CD14-positive monocyte (primary cell): ENCODE measurements around the gene MYOM1. TPM values are rescaled to one million over a fixed set of nuclear protein-coding genes. Genes with fewer than 3 reads are reported as not detected.

Experiments used
- DNase-seq, 3 donors: peaks; one replicate each; pipeline ENCODE4 v3.0.0-alpha.2; 2011 to 2022
- H2AFZ ChIP-seq: 2 replicates; pipeline ENCODE4 v1.6.0; 2012; ENCODE audit warnings: mild to moderate bottlenecking, low read depth, low read length, inconsistent platforms; ENCODE audit not compliant: insufficient read depth, poor library complexity, severe bottlenecking
- H3K27ac ChIP-seq, 2 donors: 1 replicate in 1 of 2; 2 replicates in 1 of 2; pipeline ENCODE4 v1.5.1; 2012 to 2013; ENCODE audit warnings: low read length in 2 of 2, control low read depth in 1 of 2, inconsistent platforms in 1 of 2, low read depth in 1 of 2, mild to moderate bottlenecking in 1 of 2
- H3K27me3 ChIP-seq, 2 donors: one replicate each; pipeline versions ENCODE4 v1.6.0 to v1.6.1; 2011 to 2013; ENCODE audit warnings: low read length in 2 of 2; ENCODE audit not compliant: control insufficient read depth in 2 of 2, insufficient read depth in 2 of 2
- H3K36me3 ChIP-seq, 2 donors: replicated peaks in 1 of 2; 1 replicate in 1 of 2; 2 replicates in 1 of 2; pipeline versions ENCODE4 v1.5.1 to v1.6.1; 2012 to 2013; ENCODE audit warnings: low read length in 2 of 2, control low read depth in 1 of 2, inconsistent platforms in 1 of 2, mild to moderate bottlenecking in 1 of 2; ENCODE audit not compliant: insufficient read depth in 2 of 2, control insufficient read depth in 1 of 2
- H3K4me1 ChIP-seq, 2 donors: 1 replicate in 1 of 2; 2 replicates in 1 of 2; pipeline versions ENCODE4 v1.5.1 to v1.6.1; 2012 to 2013; ENCODE audit warnings: low read length in 2 of 2, control low read depth in 1 of 2, inconsistent platforms in 1 of 2, mild to moderate bottlenecking in 1 of 2, moderate library complexity in 1 of 2; ENCODE audit not compliant: insufficient read depth in 2 of 2, control insufficient read depth in 1 of 2
- H3K4me2 ChIP-seq: replicated peaks from 2 replicates; pipeline ENCODE3; 2012; ENCODE audit warnings: low read length, moderate library complexity, mild to moderate bottlenecking; ENCODE audit not compliant: poor library complexity, severe bottlenecking; ENCODE audit errors: extremely low read depth
- H3K4me3 ChIP-seq, 3 experiments: fragments of 200-600 bp in 1 of 3; sonication (generic) in 1 of 3; replicated peaks in 1 of 3; 1 replicate in 2 of 3; 2 replicates in 1 of 3; pipeline ENCODE4 v1.5.1; 2011 to 2013; ENCODE audit warnings: low read length in 3 of 3, mild to moderate bottlenecking in 3 of 3, control low read depth in 2 of 3, low read depth in 2 of 3, inconsistent platforms in 1 of 3, moderate library complexity in 1 of 3
- H3K79me2 ChIP-seq: 2 replicates; pipeline ENCODE4 v1.6.0; 2012; ENCODE audit warnings: mild to moderate bottlenecking, control low read depth, inconsistent platforms, low read length, moderate library complexity; ENCODE audit not compliant: insufficient read depth
- H3K9ac ChIP-seq: 2 replicates; pipeline ENCODE4 v1.6.0; 2017; ENCODE audit warnings: low read length, mild to moderate bottlenecking; ENCODE audit not compliant: insufficient read depth, poor library complexity, severe bottlenecking
- H3K9me3 ChIP-seq, 2 donors: replicated peaks in 1 of 2; 1 replicate in 1 of 2; 2 replicates in 1 of 2; pipeline versions ENCODE4 v1.5.1 to v1.6.1; 2012 to 2013; ENCODE audit warnings: low read length in 2 of 2, control low read depth in 1 of 2; ENCODE audit not compliant: control insufficient read depth in 1 of 2, insufficient read depth in 1 of 2
- H4K20me1 ChIP-seq: 2 replicates; pipeline ENCODE4 v1.6.0; 2012; ENCODE audit warnings: mild to moderate bottlenecking, low read length, control low read depth, moderate library complexity; ENCODE audit not compliant: insufficient read depth
- H3K27ac Mint-ChIP-seq, 7 donors: one replicate each; pipeline ENCODE4 v1.8.0; 2020; ENCODE audit warnings: mild to moderate bottlenecking in 7 of 7, mixed read lengths in 7 of 7, moderate library complexity in 6 of 7, inconsistent platforms in 2 of 7
- H3K27me3 Mint-ChIP-seq, 3 donors: one replicate each; pipeline ENCODE4 v1.8.0; 2021 to 2022; ENCODE audit warnings: low read depth in 3 of 3, mild to moderate bottlenecking in 3 of 3, mixed read lengths in 3 of 3, moderate library complexity in 3 of 3, inconsistent platforms in 1 of 3
- H3K36me3 Mint-ChIP-seq, 2 donors: one replicate each; pipeline ENCODE4 v1.8.0; 2020; ENCODE audit warnings: mixed read lengths in 2 of 2, inconsistent platforms in 1 of 2, mild to moderate bottlenecking in 1 of 2
- H3K4me1 Mint-ChIP-seq: one replicate; pipeline ENCODE4 v1.8.0; 2020; ENCODE audit warnings: mild to moderate bottlenecking, mixed read lengths
- H3K4me3 Mint-ChIP-seq, 2 donors: one replicate each; pipeline ENCODE4 v1.8.0; 2020; ENCODE audit warnings: mild to moderate bottlenecking in 2 of 2, mixed read lengths in 2 of 2, moderate library complexity in 1 of 2
- H3K9me3 Mint-ChIP-seq, 7 donors: one replicate each; pipeline ENCODE4 v1.8.0; 2020 to 2022; ENCODE audit warnings: mixed read lengths in 7 of 7, mild to moderate bottlenecking in 6 of 7, moderate library complexity in 6 of 7, inconsistent platforms in 2 of 7
- WGBS: methylation state at CpG from one replicate; pipeline ENCODE4 v1.1.5; 2013; ENCODE audit warnings: missing lambda C conversion rate; ENCODE audit not compliant: insufficient coverage; 5-methylcytosine and 5-hydroxymethylcytosine counted together
- intact Hi-C, 2 donors: fragments of 100-400 bp; cut with micrococcal nuclease; formaldehyde crosslinking; loops; one replicate each; pipeline versions ENCODE4 v1.15.0 to v1.15.1; 2023
- polyA plus RNA-seq, 3 donors: library from polyadenylated mRNA; depleted of rRNA in 1 of 3; unstranded in 2 of 3; stranded (reverse) in 1 of 3; fragments of 300-500 nt in 2 of 3; fragments of >200 nt in 1 of 3; fragmentation: Illumina TruSeq in 2 of 3; gene quantifications; 1 replicate in 2 of 3; 2 replicates in 1 of 3; pipeline ENCODE4 v1.2.3, GENCODE V29; 2012 to 2021
- TF ChIP-seq, protein P1 (sequence below): fragments of 200-600 bp; IDR thresholded peaks from one replicate; pipeline ENCODE4 v1.8.0; 2022; ENCODE audit warnings: antibody characterized with exemption, mild to moderate bottlenecking

The MYOM1 gene
- polyA plus RNA-seq, 3 donors, result 0.05 to 0.95 (median 0.22) TPM

DNA sequence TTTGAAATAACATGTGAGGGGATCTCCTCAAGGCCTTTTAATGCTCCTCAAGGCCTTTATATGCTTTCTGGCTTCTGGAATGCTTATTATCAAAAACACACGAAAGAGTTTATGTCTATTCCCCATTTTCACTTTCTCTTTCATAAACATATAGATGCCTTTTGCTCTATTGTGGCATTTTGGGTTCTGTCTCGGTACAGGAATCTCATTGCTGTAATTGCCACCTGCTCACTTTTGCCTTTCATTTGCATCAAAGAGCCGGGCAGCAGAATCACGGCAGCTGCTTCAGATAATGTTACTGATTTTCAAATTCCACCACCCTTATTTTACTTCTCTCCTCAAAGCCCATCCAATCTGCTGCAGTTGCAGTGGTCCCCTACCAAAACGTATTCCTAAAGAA is 152.0 kb downstream of the MYOM1 start:
- Histone ChIP-seq H3K36me3 (no peaks in the 10 kb centered on the region), H3K4me1 (no peaks in the 10 kb centered on the region), H3K4me3 (no peak overlapping the region), H3K27ac (no peak overlapping the region), H3K79me2 (no peaks in the 10 kb centered on the region), H2AFZ (peak overlapping the region; percentile 31), H3K9me3 (no peaks in the 10 kb centered on the region), H4K20me1 (no peaks in the 10 kb centered on the region), H3K27me3 (no peaks in the 10 kb centered on the region), H3K9ac (no peak overlapping the region), H3K4me2 (peak overlapping the region; percentile 1)
- peaks cover 0 to 2% (median 0%) of the 10 kb centered on the region in 3 donors for H3K27me3 Mint-ChIP-seq
- no peaks in the 10 kb centered on the region for H3K36me3 Mint-ChIP-seq
- peaks cover 12% of the 10 kb centered on the region for H3K4me1 Mint-ChIP-seq
- DNase-seq, result no peak
- WGBS, result no CpG with 5 or more reads among the region's 5 CpGs
- no peaks in the 10 kb centered on the region for H3K9me3 Mint-ChIP-seq
- H3K27ac Mint-ChIP-seq, result peak overlapping the region in 2 of 7 donors; percentile 8 to 43
- TF ChIP-seq, protein P1, sequence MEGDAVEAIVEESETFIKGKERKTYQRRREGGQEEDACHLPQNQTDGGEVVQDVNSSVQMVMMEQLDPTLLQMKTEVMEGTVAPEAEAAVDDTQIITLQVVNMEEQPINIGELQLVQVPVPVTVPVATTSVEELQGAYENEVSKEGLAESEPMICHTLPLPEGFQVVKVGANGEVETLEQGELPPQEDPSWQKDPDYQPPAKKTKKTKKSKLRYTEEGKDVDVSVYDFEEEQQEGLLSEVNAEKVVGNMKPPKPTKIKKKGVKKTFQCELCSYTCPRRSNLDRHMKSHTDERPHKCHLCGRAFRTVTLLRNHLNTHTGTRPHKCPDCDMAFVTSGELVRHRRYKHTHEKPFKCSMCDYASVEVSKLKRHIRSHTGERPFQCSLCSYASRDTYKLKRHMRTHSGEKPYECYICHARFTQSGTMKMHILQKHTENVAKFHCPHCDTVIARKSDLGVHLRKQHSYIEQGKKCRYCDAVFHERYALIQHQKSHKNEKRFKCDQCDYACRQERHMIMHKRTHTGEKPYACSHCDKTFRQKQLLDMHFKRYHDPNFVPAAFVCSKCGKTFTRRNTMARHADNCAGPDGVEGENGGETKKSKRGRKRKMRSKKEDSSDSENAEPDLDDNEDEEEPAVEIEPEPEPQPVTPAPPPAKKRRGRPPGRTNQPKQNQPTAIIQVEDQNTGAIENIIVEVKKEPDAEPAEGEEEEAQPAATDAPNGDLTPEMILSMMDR, result no peak
- H3K4me3 Mint-ChIP-seq, result peak overlapping the region; percentile 47 to 65
- intact Hi-C loops, result loop anchor here (10.0 kb wide), 1 partner anchor 133 kb away; no protein-coding TSS in a partner anchor

GRCh38 chr18:3067165-3067661 is 152.6 kb downstream of the MYOM1 start:
- Histone ChIP-seq H3K27ac (no peak overlapping the region), H3K79me2 (no peaks in the 10 kb centered on the region), H3K4me3 (no peak overlapping the region), H3K36me3 (no peaks in the 10 kb centered on the region), H2AFZ (peak overlapping the region; percentile 31), H3K9ac (no peak overlapping the region), H3K4me1 (no peaks in the 10 kb centered on the region), H4K20me1 (no peaks in the 10 kb centered on the region), H3K27me3 (no peaks in the 10 kb centered on the region), H3K9me3 (no peaks in the 10 kb centered on the region), H3K4me2 (peak overlapping the region; percentile 1)
- Mint-ChIP-seq H3K9me3 (no peaks in the 10 kb centered on the region), H3K36me3 (no peaks in the 10 kb centered on the region), H3K4me1 (peaks cover 12% of the 10 kb centered on the region), H3K27ac (peak overlapping the region in 2 of 7 donors; percentile 8 to 43), H3K4me3 (peak overlapping the region; percentile 47 to 65), H3K27me3 (no peaks in the 10 kb centered on the region)
- intact Hi-C loops, result loop anchor here (10.0 kb wide), 1 partner anchor 132 kb away; no protein-coding TSS in a partner anchor
- DNase-seq, result no peak
- 90% methylated on average over 18 of the region's 25 CpGs for WGBS
- TF ChIP-seq, protein P1, result no peak
